Esophagus muscularis mucosa (tissue), 3 donors: ENCODE measurements around the gene LRRC8E.
"Not testable (repeated sequence)": the region's sequence is repeated elsewhere in the genome, so short reads cannot be mapped to it uniquely, and the experiment has no call there.

Source experiments
- CTCF ChIP-seq, 3 experiments: fragments of 200-600 bp in 2 of 3; fragments of 450-650 bp in 1 of 3; sonication (generic) in 2 of 3; IDR thresholded peaks; one replicate each; pipeline ENCODE4 v1.5.1; 2017 to 2019; ENCODE audit warnings: antibody characterized with exemption in 3 of 3, mild to moderate bottlenecking in 2 of 3, moderate library complexity in 1 of 3
- POLR2A ChIP-seq: fragments of 450-650 bp; IDR thresholded peaks from one replicate; pipeline ENCODE4 v1.6.1; 2017; ENCODE audit warnings: antibody characterized with exemption, moderate library complexity, mild to moderate bottlenecking, low read depth

DNA sequence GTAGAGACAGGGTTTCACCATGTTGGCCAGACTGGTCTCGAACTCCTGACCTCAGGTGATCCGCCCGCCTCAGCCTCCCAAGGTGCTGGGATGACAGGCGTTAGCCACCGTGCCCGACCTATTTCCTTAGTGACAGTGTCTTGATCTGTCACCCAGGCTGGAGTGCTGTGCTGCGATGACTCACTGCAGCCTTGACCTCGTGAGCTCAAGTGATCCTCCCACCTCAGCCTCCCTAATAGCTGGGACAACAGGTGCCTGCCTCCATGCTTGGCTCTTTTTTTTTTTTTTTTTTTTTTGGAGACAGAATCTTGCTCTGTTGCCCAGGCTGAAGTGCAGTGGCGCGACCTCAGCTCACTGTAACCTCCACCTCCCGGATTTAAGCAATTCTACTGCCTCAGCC is 41.7 kb downstream of the LRRC8E start:
- TF ChIP-seq POLR2A; CTCF (IDR thresholded peaks at IDR 0.05): not testable (repeated sequence)
